Activated CD8-positive, alpha-beta T cell treated with anti-CD3 and anti-CD28 coated beads, Interleukin-2, amount 10 ng/mL, durations not matched to agents 7 days and 5 days (primary cell): Measurements from ENCODE around the gene EPO. TPM values are rescaled to one million over a fixed set of nuclear protein-coding genes. Genes with fewer than 3 reads are reported as not detected.
"Not testable (repeated sequence)": the region's sequence is repeated elsewhere in the genome, so short reads cannot be mapped to it uniquely, and the experiment has no call there.

Experiments used
- ATAC-seq: fragments of 150-1000 bp; cut with Tn5 transposase; one replicate; pipeline ENCODE4 v1.10.0; 2021; ENCODE audit warnings: moderate library complexity
- CTCF ChIA-PET: fragments of 350-600 bp; sonication (Branson Sonifier 250); formaldehyde crosslinking; loops from one replicate; lab custom pipeline; 2021; ENCODE audit warnings: antibody characterized with exemption; lab: Charles Lee
- POLR2A ChIA-PET: fragments of 350-600 bp; sonication (Branson Sonifier 250); formaldehyde crosslinking; loops from one replicate; lab custom pipeline; 2021; ENCODE audit warnings: antibody characterized with exemption; lab: Charles Lee
- DNase-seq: peaks from one replicate; pipeline ENCODE4 v3.0.0-alpha.2; 2020
- H3K27ac Mint-ChIP-seq: one replicate; pipeline ENCODE4 v1.8.0; 2021; ENCODE audit warnings: mild to moderate bottlenecking, mixed read lengths
- H3K27me3 Mint-ChIP-seq: one replicate; pipeline ENCODE4 v1.8.0; 2021; ENCODE audit warnings: low read depth, mixed read lengths
- H3K36me3 Mint-ChIP-seq: one replicate; pipeline ENCODE4 v1.8.0; 2021; ENCODE audit warnings: low read depth, mixed read lengths
- H3K4me1 Mint-ChIP-seq: one replicate; pipeline ENCODE4 v1.8.0; 2021; ENCODE audit warnings: low read depth, mixed read lengths
- H3K4me3 Mint-ChIP-seq: one replicate; pipeline ENCODE4 v1.8.0; 2021; ENCODE audit warnings: mild to moderate bottlenecking, mixed read lengths
- H3K9me3 Mint-ChIP-seq: one replicate; pipeline ENCODE4 v1.8.0; 2022; ENCODE audit warnings: mixed read lengths; ENCODE audit not compliant: insufficient read depth
- total RNA-seq, 2 experiments: library from RNA; stranded (reverse); gene quantifications; one replicate each; pipeline ENCODE4 v1.2.3, GENCODE V29; 2021

EPO gene
- total RNA-seq, 2 experiments from 2014 or later, result not detected

DNA sequence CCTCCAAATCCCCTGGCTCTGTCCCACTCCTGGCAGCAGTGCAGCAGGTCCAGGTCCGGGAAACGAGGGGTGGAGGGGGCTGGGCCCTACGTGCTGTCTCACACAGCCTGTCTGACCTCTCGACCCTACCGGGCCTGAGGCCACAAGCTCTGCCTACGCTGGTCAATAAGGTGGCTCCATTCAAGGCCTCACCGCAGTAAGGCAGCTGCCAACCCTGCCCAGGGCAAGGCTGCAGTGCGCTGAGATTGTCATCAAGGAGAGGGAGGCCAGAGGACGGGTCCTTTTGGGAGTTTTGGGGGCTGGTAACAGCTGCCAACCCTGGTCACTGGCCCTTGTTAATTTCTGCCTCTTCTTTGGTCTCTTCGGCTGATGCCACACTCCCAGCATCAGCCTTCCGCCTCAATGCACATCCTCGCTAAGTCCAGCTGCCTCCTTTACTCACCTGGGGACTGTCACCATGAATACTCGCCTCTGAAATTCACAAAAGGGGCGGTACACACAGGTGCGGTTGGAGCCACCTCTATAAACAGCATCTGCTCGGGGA lies 3.5 kb downstream of the EPO start:
- no peak for DNase-seq
- peaks cover 36% of the 10 kb centered on the region for H3K27me3 Mint-ChIP-seq
- POLR2A ChIA-PET, result no interaction called here

DNA sequence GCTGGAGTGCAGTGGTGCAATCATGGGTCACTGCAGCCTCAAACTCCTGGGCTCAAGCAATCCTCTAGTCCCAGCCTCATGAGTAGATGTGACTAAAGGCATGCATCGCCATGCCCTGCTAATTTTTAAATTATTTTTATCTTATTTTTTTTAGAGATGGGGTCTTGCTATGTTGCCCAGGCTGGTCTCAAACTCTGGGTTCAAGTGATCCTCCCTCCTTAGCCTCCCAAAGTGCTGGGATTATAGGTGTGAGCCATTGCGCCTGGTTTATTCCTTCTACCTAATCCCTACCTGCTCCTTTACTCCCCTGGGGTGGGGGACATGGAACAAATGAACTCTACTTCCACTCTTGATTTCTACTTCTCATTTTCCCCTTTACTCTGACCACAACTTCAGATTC lies 4.1 kb downstream of the EPO start:
- peaks cover 32% of the 10 kb centered on the region for H3K27me3 Mint-ChIP-seq
- CTCF ChIA-PET, result interaction anchor here (0.9 to 4.4 kb wide), 4 partner anchors 11 to 126 kb away, joined by 4 to 62 read pairs (median 6); partner anchors contain the start of gene POP7
- H3K36me3 Mint-ChIP-seq, ATAC-seq, H3K27ac Mint-ChIP-seq, POLR2A ChIA-PET, H3K4me3 Mint-ChIP-seq, H3K4me1 Mint-ChIP-seq, H3K9me3 Mint-ChIP-seq, DNase-seq: not testable (repeated sequence)

More for the DNA sequence above, 3.5 kb downstream of the EPO start:
- ATAC-seq, result no peak
- Mint-ChIP-seq H3K27ac (no peak overlapping the region), H3K9me3 (no peaks in the 10 kb centered on the region), H3K4me3 (no peak overlapping the region), H3K4me1 (peaks cover 4% of the 10 kb centered on the region), H3K36me3 (no peaks in the 10 kb centered on the region)
- CTCF ChIA-PET, result interaction anchor here (1.1 to 4.4 kb wide), 3 partner anchors 18 to 128 kb away, joined by 3 to 62 read pairs (median 3); partner anchors contain the start of gene POP7

DNA sequence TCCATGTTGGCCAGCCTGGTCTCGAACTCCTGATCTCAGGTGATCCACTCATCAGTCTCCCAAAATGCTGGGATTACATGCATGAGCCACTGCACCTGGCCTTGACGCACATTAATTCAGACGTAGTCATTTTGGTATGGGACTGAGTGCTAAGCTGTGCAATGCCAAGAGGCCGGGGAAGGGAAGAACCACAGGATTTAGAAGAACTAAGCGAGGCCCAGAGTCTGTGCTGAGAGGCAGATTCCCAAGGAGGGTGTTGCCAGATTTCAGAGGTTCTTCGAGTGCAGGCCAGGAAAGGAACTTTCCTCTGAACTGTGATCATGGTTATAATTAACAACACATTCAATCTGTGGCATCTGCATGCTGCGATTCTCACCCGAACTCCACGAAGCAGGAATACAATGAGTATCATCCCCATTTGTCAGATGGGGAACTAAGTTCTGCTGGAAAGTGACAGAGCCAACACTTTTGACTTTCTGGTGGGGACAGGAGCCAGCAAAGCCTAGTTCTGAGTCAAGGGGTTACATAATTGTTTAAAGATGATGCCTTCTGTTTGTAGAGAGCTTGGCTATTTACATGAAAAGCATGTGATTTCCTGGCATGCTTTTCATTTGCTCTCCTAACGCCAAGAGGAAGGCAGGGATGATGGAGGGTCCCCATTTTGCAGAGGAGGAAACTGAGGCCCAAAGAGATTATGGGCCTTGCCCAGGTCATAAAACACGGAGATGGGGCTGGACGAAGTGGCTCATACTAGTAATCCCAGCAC lies 6.9 kb downstream of the EPO start:
- peaks cover 13% of the 10 kb centered on the region for H3K27me3 Mint-ChIP-seq
- H3K4me1 Mint-ChIP-seq, result peaks cover 4% of the 10 kb centered on the region
- no peak overlapping the region for H3K4me3 Mint-ChIP-seq
- H3K36me3 Mint-ChIP-seq, result no peaks in the 10 kb centered on the region
- H3K9me3 Mint-ChIP-seq, result no peaks in the 10 kb centered on the region
- ATAC-seq (no peak), DNase-seq (no peak)
- H3K27ac Mint-ChIP-seq, result no peak overlapping the region
- ChIA-PET POLR2A (no interaction called here), CTCF (interaction anchor here (1.1 to 2.6 kb wide), 3 partner anchors 21 to 171 kb away, joined by 3 to 10 read pairs (median 4); partner anchors contain the start of gene POP7)

DNA sequence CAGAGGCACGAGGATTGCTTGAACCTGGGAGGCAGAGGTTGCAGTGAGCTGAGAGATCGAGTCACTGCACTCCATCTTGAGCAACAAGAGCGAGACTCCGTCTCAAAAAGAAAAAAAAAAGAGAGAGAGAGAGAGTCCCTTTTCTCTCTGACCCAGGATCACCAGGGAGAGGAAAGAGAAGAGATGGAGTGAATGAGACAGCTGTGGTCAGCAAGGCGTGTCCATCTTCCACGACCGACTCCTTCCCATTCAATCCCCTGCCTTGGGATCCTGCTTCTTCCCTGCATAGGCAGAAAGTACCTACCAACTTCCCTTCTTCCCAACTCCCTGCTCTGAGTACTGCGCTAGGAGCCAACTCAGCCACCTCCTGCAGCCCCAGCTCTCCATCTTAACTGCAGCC lies 7.9 kb downstream of the EPO start:
- ChIA-PET POLR2A (no interaction called here), CTCF (interaction anchor here (1.1 to 2.6 kb wide), 2 partner anchors 22 to 170 kb away, joined by 3 to 10 read pairs; partner anchors contain the start of gene POP7)
- Mint-ChIP-seq H3K27me3 (peaks cover 9% of the 10 kb centered on the region), H3K27ac (no peak overlapping the region), H3K4me1 (peaks cover 4% of the 10 kb centered on the region), H3K9me3 (no peaks in the 10 kb centered on the region), H3K36me3 (no peaks in the 10 kb centered on the region), H3K4me3 (no peak overlapping the region)
- ATAC-seq (no peak), DNase-seq (no peak)

DNA sequence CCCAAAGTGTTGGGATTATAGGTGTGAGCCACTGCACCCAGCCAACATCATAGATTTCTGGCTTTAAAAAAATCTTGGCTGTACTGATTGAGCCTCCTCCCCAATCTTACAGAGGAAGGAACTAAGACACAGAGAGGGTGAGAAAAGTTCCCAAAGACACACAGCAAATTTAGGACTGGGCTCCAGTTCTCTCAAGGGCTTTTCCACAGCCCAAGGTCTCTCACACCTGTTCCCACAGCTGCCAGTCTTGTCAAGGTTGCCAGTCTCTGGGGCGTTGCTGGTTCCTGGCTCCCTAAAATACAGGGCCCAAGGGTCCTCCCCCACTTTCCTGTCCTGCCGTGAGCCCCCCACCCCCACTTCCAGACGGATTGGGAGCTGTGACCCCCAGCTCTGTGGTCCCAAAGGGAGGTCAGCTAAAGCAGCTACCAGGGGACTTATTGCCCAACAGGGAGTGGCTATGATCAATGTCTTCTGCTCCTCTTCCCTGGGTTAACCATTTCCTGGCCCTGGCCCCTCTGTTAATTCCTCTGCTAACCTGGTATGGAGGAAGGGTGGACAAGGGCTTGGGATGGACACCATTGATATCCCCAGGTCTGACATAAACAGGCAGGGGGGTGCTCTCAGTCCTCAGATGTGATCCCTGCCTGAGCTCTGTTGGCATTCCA lies 10.0 kb downstream of the EPO start:
- H3K4me3 Mint-ChIP-seq, result no peak overlapping the region
- peaks cover 14% of the 10 kb centered on the region for H3K27me3 Mint-ChIP-seq
- no peak overlapping the region for H3K27ac Mint-ChIP-seq
- no peak for DNase-seq
- POLR2A ChIA-PET, result no interaction called here
- no peak for ATAC-seq
- CTCF ChIA-PET, result interaction anchor here (0.8 kb wide), 1 partner anchor 25 kb away, joined by 3 read pairs; no protein-coding TSS in a partner anchor
- no peaks in the 10 kb centered on the region for H3K9me3 Mint-ChIP-seq
- peaks cover 5% of the 10 kb centered on the region for H3K4me1 Mint-ChIP-seq
- no peaks in the 10 kb centered on the region for H3K36me3 Mint-ChIP-seq

DNA sequence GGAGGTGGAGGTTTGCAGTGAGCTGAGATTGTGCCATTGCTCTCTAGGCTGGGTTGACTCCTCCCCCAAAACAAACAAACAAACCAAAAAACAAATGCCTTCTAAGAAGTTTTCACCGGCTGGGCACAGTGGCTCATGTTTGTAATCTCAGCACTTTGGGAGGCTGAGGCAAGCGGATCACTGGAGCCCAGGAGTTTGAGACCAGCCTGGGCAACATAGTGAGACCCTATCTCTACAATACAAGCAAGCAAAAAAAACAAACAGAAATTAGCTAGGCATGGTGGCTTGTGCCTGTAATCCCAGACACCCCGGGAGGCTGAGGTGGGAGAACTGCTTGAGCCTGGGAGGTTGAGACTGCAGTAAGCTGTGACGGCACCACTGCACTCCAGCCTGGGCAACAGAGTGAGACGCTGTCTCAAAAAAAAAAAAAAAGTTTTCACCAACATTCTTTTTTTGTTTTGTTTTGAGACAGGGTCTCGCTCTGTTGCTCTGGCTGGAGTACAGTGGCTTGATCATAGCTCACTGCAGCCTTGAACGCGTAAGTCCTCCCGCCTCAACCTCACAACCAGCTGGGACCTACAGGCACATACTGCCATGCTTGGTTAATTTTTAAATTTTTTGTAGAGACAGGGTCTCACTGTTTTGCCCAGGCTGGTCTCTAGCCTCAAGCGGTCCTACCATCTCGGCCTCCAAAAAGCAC lies 11.8 kb downstream of the EPO start:
- no peaks in the 10 kb centered on the region for H3K36me3 Mint-ChIP-seq
- DNase-seq (no peak), ATAC-seq (no peak)
- H3K27ac Mint-ChIP-seq, result no peak overlapping the region
- H3K4me3 Mint-ChIP-seq, result no peak overlapping the region
- H3K4me1 Mint-ChIP-seq, result peaks cover 5% of the 10 kb centered on the region
- ChIA-PET CTCF (interaction anchor here (2.4 kb wide), 1 partner anchor 27 kb away, joined by 6 read pairs; the partner anchor contains the start of gene POP7), POLR2A (no interaction called here)
- peaks cover 14% of the 10 kb centered on the region for H3K27me3 Mint-ChIP-seq
- no peaks in the 10 kb centered on the region for H3K9me3 Mint-ChIP-seq

DNA sequence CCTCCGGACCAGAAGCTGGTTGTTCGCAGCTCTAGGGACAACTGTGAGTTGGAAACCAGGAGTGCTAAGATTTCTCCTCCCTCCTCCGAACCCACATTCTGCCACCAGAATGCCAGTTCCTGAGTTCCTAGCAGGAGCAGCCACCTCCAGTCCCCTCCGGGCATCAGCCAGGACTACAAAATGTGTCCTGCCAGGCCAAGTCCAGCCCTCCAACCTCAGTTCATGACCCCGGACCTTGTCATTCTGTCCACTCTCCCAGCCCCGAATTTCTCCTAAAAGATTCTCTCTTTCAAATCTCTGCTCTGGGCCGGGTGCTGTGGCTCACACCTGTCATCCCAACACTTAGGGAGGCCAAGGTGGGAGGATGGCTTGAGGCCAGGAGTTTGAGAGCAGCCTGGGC lies 15.5 kb downstream of the EPO start:
- Mint-ChIP-seq H3K9me3 (no peaks in the 10 kb centered on the region), H3K4me3 (no peak overlapping the region), H3K4me1 (peaks cover 5% of the 10 kb centered on the region), H3K27ac (no peak overlapping the region), H3K36me3 (no peaks in the 10 kb centered on the region), H3K27me3 (peaks cover 10% of the 10 kb centered on the region)
- ChIA-PET CTCF (interaction anchor here (1.3 kb wide), 1 partner anchor 11 kb away, joined by 4 read pairs; no protein-coding TSS in a partner anchor), POLR2A (no interaction called here)
- no peak for DNase-seq
- no peak for ATAC-seq

DNA sequence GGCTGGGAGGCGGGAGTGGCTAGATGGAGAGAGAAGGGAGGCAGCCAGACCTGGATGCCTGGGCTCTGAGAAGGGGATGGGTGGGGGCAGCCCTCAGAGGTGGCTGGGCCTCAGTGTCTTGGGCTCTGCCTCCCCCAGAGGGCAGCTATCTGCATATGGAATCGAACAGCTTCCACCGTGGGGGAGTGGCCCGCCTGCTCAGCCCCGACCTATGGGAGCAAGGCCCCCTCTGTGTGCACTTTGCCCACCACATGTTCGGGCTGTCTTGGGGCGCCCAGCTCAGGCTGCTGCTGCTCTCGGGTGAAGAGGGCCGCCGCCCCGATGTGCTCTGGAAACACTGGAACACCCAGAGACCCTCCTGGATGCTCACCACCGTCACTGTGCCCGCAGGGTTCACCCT lies 16.4 kb downstream of the EPO start:
- ChIA-PET POLR2A (no interaction called here), CTCF (no interaction called here)
- Mint-ChIP-seq H3K36me3 (no peaks in the 10 kb centered on the region), H3K4me3 (no peak overlapping the region), H3K27me3 (peaks cover 10% of the 10 kb centered on the region), H3K9me3 (no peaks in the 10 kb centered on the region), H3K27ac (no peak overlapping the region), H3K4me1 (peaks cover 5% of the 10 kb centered on the region)
- ATAC-seq (no peak), DNase-seq (no peak)

DNA sequence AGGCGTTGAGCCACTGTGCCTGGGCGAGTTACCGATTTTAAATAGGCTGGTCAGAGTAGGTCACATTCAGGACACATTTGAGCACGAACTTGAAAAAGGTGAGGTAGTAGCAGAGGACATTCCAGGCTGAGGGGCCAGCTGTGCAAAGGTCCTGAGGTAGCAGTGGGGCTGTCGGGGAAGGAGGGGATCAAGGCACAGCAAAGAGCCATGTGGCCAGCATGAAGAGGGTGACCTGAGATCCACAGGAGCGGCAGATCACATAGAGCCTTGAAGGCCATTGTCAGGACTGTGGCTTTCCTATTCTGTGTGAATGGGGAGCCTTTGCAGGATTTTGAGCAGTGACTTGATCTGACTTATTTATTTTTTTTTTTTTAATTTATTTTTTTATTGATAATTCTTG lies 19.7 kb downstream of the EPO start:
- no peak for DNase-seq
- Mint-ChIP-seq H3K4me3 (no peak overlapping the region), H3K36me3 (no peaks in the 10 kb centered on the region), H3K4me1 (no peaks in the 10 kb centered on the region), H3K27ac (no peak overlapping the region), H3K9me3 (no peaks in the 10 kb centered on the region), H3K27me3 (peaks cover 2% of the 10 kb centered on the region)
- ChIA-PET CTCF (no interaction called here), POLR2A (no interaction called here)
- no peak for ATAC-seq

DNA sequence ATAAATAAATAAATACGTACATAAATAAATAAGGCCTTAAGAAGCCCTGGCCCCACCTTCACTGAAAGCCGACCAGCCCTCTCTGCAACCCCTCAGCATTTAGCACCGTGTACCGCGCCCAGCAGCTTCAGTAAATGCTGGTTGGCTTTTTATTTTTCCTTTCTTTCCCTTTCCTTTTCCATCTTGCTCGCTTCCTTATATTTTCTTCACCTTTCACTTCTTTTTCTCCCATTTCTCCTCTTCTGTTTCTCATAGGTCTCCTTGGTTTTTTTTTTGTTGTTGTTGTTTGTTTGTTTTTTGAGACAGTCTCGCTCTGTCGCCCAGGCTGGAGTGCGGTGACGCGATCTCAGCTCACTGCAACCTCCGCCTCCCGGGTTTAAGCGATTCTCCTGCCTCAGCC lies 24.3 kb downstream of the EPO start:
- Mint-ChIP-seq H3K4me1 (peaks cover 4% of the 10 kb centered on the region), H3K9me3 (no peaks in the 10 kb centered on the region), H3K27ac (no peak overlapping the region), H3K36me3 (no peaks in the 10 kb centered on the region), H3K4me3 (no peak overlapping the region), H3K27me3 (peaks cover 2% of the 10 kb centered on the region)
- ChIA-PET POLR2A (no interaction called here), CTCF (interaction anchor here (1.1 kb wide), 1 partner anchor 108 kb away, joined by 3 read pairs; the partner anchor contains the start of gene SLC12A9)
- no peak for DNase-seq
- no peak for ATAC-seq

DNA sequence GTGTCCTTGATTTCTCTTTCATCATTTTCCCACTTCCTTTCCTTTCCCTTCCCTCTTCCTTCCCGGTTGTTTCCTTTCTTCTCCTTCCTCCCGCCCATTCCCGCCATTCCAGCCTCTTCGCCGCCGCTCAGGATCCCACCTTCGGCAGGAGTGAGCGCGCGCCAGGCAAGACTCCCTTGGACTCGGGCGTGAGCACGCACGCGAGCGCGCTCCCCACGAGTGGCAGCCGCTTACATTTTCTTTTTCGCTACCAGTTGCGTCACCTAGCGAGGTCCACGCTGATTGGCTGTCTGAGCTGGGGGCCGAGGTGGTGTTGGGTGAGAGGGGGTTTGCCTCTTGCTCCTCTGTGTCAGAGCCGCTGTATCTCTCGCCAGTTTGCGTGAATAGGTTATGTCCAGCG lies 24.9 kb downstream of the EPO start:
- Mint-ChIP-seq H3K4me3 (peak overlapping the region; percentile 58), H3K27ac (no peak overlapping the region), H3K27me3 (peaks cover 2% of the 10 kb centered on the region), H3K9me3 (no peaks in the 10 kb centered on the region), H3K36me3 (no peaks in the 10 kb centered on the region), H3K4me1 (peaks cover 4% of the 10 kb centered on the region)
- peak; percentile 30 for ATAC-seq
- CTCF ChIA-PET, result no interaction called here
- POLR2A ChIA-PET, result no interaction called here
- peak; percentile 31 for DNase-seq
